IMR-90 (cell line): Measurements from ENCODE around the gene STOX1. TPM values are rescaled to one million over a fixed set of nuclear protein-coding genes. Genes with fewer than 3 reads are reported as not detected.

Experiments used
- ATAC-seq: fragments of 200-7000 bp; cut with Tn5 transposase; 2 replicates; pipeline ENCODE4 v1.9.1; 2020; ENCODE audit warnings: low read depth, mild to moderate bottlenecking, moderate library complexity
- BruUV-seq: library from RNA; stranded (reverse); fragments of 400-500 nt; replicated peaks from 2 replicates; lab custom pipeline; 2021; lab: Mats Ljungman, UMichigan
- CTCF ChIA-PET: fragments of 300-600 bp; formaldehyde crosslinking; extraction: SDS; loops from one replicate; lab custom pipeline; 2021; ENCODE audit warnings: antibody characterized with exemption; lab: Yijun Ruan, JAX
- POLR2A ChIA-PET: fragments of 300-600 bp; sonication (Branson Sonifier 250); formaldehyde crosslinking; loops from one replicate; lab custom pipeline; 2022; ENCODE audit warnings: antibody characterized with exemption; ENCODE audit not compliant: unreplicated experiment; lab: Charles Lee
- DNase-seq: peaks from one replicate; pipeline ENCODE4 v3.0.0; 2013
- H2AFZ ChIP-seq: replicated peaks from 2 replicates; pipeline ENCODE3; 2013; ENCODE audit warnings: low read length, mild to moderate bottlenecking; ENCODE audit not compliant: poor library complexity
- H2AK5ac ChIP-seq: 2 replicates; pipeline ENCODE4 v1.6.1; 2013; ENCODE audit warnings: low read depth, low read length, inconsistent platforms
- H2AK9ac ChIP-seq: replicated peaks from 2 replicates; pipeline ENCODE3; 2013; ENCODE audit warnings: mild to moderate bottlenecking, low read depth, low read length, moderate library complexity; ENCODE audit not compliant: poor library complexity
- H2BK120ac ChIP-seq: 2 replicates; pipeline ENCODE4 v1.6.1; 2013; ENCODE audit warnings: low read depth, low read length, inconsistent platforms
- H2BK15ac ChIP-seq: 3 replicates; pipeline ENCODE4 v1.6.1; 2013; ENCODE audit warnings: low read depth, low read length, inconsistent platforms
- H2BK20ac ChIP-seq: 2 replicates; pipeline ENCODE4 v1.6.1; 2013; ENCODE audit warnings: low read depth, mild to moderate bottlenecking, inconsistent platforms, low read length, moderate library complexity
- H2BK5ac ChIP-seq: 2 replicates; pipeline ENCODE4 v1.6.1; 2013; ENCODE audit warnings: mild to moderate bottlenecking, low read depth, low read length, inconsistent platforms; ENCODE audit not compliant: poor library complexity, severe bottlenecking
- H3K14ac ChIP-seq: replicated peaks from 2 replicates; pipeline ENCODE4 v1.6.1; 2013; ENCODE audit warnings: low read depth, low read length, inconsistent platforms
- H3K18ac ChIP-seq: 2 replicates; pipeline ENCODE4 v1.6.1; 2013; ENCODE audit warnings: low read depth, low read length, control low read depth
- H3K23ac ChIP-seq: 2 replicates; pipeline ENCODE4 v1.6.1; 2013; ENCODE audit warnings: low read depth, low read length, inconsistent platforms
- H3K27ac ChIP-seq: 2 replicates; pipeline ENCODE4 v1.5.1; 2013; ENCODE audit warnings: mild to moderate bottlenecking, control low read depth, low read length; ENCODE audit not compliant: insufficient read depth
- H3K27me3 ChIP-seq: 2 replicates; pipeline ENCODE4 v1.6.1; 2013; ENCODE audit warnings: low read length; ENCODE audit not compliant: control insufficient read depth, insufficient read depth
- H3K36me3 ChIP-seq: 2 replicates; pipeline ENCODE4 v1.6.1; 2013; ENCODE audit warnings: low read length, mixed read lengths; ENCODE audit not compliant: control insufficient read depth, insufficient read depth
- H3K4ac ChIP-seq: 2 replicates; pipeline ENCODE4 v1.6.1; 2013; ENCODE audit warnings: low read depth, low read length, inconsistent platforms
- H3K4me1 ChIP-seq: 2 replicates; pipeline ENCODE4 v1.6.1; 2013; ENCODE audit warnings: low read length, mixed read lengths; ENCODE audit not compliant: control insufficient read depth, insufficient read depth
- H3K4me2 ChIP-seq: 2 replicates; pipeline ENCODE4 v1.6.1; 2013; ENCODE audit warnings: low read depth, mild to moderate bottlenecking, control low read depth, low read length, moderate library complexity
- H3K4me3 ChIP-seq: 2 replicates; pipeline ENCODE4 v1.5.1; 2013; ENCODE audit warnings: low read depth, mild to moderate bottlenecking, control low read depth, low read length, moderate library complexity; ENCODE audit not compliant: insufficient read depth
- H3K56ac ChIP-seq: 2 replicates; pipeline ENCODE4 v1.6.1; 2013; ENCODE audit warnings: low read length, inconsistent platforms; ENCODE audit not compliant: insufficient read depth; ENCODE audit errors: extremely low read depth
- H3K79me1 ChIP-seq, 2 experiments: 2 replicates each; pipeline ENCODE4 v1.6.1; 2013; ENCODE audit warnings: low read length in 2 of 2, inconsistent platforms in 1 of 2, low read depth in 1 of 2
- H3K9ac ChIP-seq: 2 replicates; pipeline ENCODE4 v1.6.1; 2013; ENCODE audit warnings: low read depth, low read length, control low read depth
- H3K9me1 ChIP-seq: 2 replicates; pipeline ENCODE4 v1.6.1; 2013; ENCODE audit warnings: low read length, inconsistent platforms; ENCODE audit not compliant: insufficient read depth
- H3K9me3 ChIP-seq: 2 replicates; pipeline ENCODE4 v1.6.1; 2013; ENCODE audit warnings: low read length; ENCODE audit not compliant: control insufficient read depth, insufficient read depth
- H4K20me1 ChIP-seq: 2 replicates; pipeline ENCODE4 v1.6.1; 2013; ENCODE audit warnings: low read length, inconsistent platforms; ENCODE audit not compliant: insufficient read depth
- H4K5ac ChIP-seq: 2 replicates; pipeline ENCODE4 v1.6.1; 2013; ENCODE audit warnings: mild to moderate bottlenecking, low read depth, low read length, control low read depth
- H4K8ac ChIP-seq, 2 experiments: 2 replicates each; pipeline ENCODE4 v1.6.1; 2013; ENCODE audit warnings: low read depth in 2 of 2, low read length in 2 of 2, control low read depth in 1 of 2, inconsistent platforms in 1 of 2
- H4K91ac ChIP-seq: 2 replicates; pipeline ENCODE4 v1.6.1; 2013; ENCODE audit warnings: low read depth, low read length, inconsistent platforms; ENCODE audit not compliant: insufficient read depth
- BHLHE40 ChIP-seq: fragments of 150-350 bp; IDR thresholded peaks from 2 replicates; pipeline ENCODE4 v1.6.1; 2016; ENCODE audit warnings: mild to moderate bottlenecking, low read depth, low read length
- CEBPB ChIP-seq: IDR thresholded peaks from 2 replicates; pipeline ENCODE4 v1.6.1; 2012; ENCODE audit warnings: low read depth, low read length, improper control_type of control experiment
- CTCF ChIP-seq: conservative IDR thresholded peaks from 2 replicates; pipeline ENCODE4 v1.5.1; 2012; ENCODE audit warnings: mild to moderate bottlenecking, low read depth, low read length, improper control_type of control experiment
- ELK1 ChIP-seq: fragments of 150-350 bp; IDR thresholded peaks from 2 replicates; pipeline ENCODE4 v1.6.1; 2016; ENCODE audit warnings: low read depth, mild to moderate bottlenecking, low read length, moderate library complexity, borderline replicate concordance
- MAFK ChIP-seq: IDR thresholded peaks from 2 replicates; pipeline ENCODE4 v1.6.1; 2012; ENCODE audit warnings: low read depth, low read length, improper control_type of control experiment
- MXI1 ChIP-seq: IDR thresholded peaks from 2 replicates; pipeline ENCODE4 v1.6.1; 2012; ENCODE audit warnings: low read depth, mild to moderate bottlenecking, low read length, moderate library complexity, borderline replicate concordance
- NFE2L2 ChIP-seq: fragments of 150-350 bp; IDR thresholded peaks from 2 replicates; pipeline ENCODE4 v1.6.1; 2016; ENCODE audit warnings: low read depth, mild to moderate bottlenecking, low read length
- RAD21 ChIP-seq: IDR thresholded peaks from 2 replicates; pipeline ENCODE4 v1.6.1; 2012; ENCODE audit warnings: low read length, improper control_type of control experiment
- RFX5 ChIP-seq: IDR thresholded peaks from 2 replicates; pipeline ENCODE4 v1.8.0; 2012; ENCODE audit warnings: low read depth, mild to moderate bottlenecking, low read length, moderate library complexity
- SMC3 ChIP-seq: fragments of 150-350 bp; IDR thresholded peaks from 2 replicates; pipeline ENCODE4 v1.6.1; 2016; ENCODE audit warnings: low read depth, mild to moderate bottlenecking, antibody characterized with exemption, low read length, moderate library complexity
- USF2 ChIP-seq: fragments of 150-350 bp; IDR thresholded peaks from 2 replicates; pipeline ENCODE4 v1.6.1; 2017; ENCODE audit warnings: mild to moderate bottlenecking, antibody characterized with exemption, low read length, low read depth
- dilution Hi-C: fragments of 300-500 bp; cut with HindIII; formaldehyde crosslinking; loops from one replicate; pipeline ENCODE4 v1.14.3; 2018; ENCODE audit warnings: low sequenced_read_pairs; ENCODE audit not compliant: unreplicated experiment
- in situ Hi-C: fragments of 300-500 bp; cut with MboI; formaldehyde crosslinking; loops from 3 replicates; pipeline ENCODE4 v1.14.3; 2019; ENCODE audit warnings: low sequenced_read_pairs, inconsistent platforms, mixed read lengths
- intact Hi-C: fragments of 100-400 bp; cut with micrococcal nuclease; formaldehyde crosslinking; loops from 2 replicates; pipeline ENCODE4 v1.10.0; 2022
- polyA plus RNA-seq, 3 experiments: library from polyadenylated mRNA; depleted of rRNA; stranded (reverse); fragments of >200 nt; gene quantifications; 2 replicates each; pipeline ENCODE4 v1.2.3, GENCODE V29; 2012; ENCODE audit warnings: low replicate concordance in 1 of 3
- total RNA-seq: library from RNA; depleted of rRNA; stranded (reverse); fragments of >200 nt; gene quantifications from 2 replicates; pipeline ENCODE4 v1.2.3, GENCODE V29; 2012

STOX1 gene
- total and polyA plus RNA-seq, 2 of the 4 experiments (the other 2 are of a cell fraction), result 0.03 to 0.18 TPM

- in situ Hi-C loops, result no loop called here
- H4K91ac ChIP-seq, result no peak overlapping the region
- DNase-seq, result no peak
Observed at GRCh38 chr10:68924593-68924992, 97.3 kb downstream of the STOX1 start.

More at GRCh38 chr10:68924593-68924992, 97.3 kb downstream of the STOX1 start:
- Histone ChIP-seq H2BK120ac (no peak overlapping the region), H3K9me3 (no peaks in the 10 kb centered on the region), H2AK9ac (no peak overlapping the region), H3K14ac (no peak overlapping the region), H4K5ac (no peak overlapping the region), H2BK20ac (no peak overlapping the region), H3K4me2 (no peak overlapping the region), H4K20me1 (peaks cover 10% of the 10 kb centered on the region; the same call in 1 of the 2 replicates), H3K23ac (no peak overlapping the region), H2AK5ac (no peak overlapping the region), H4K8ac (no peak overlapping the region), H3K56ac (no peak overlapping the region), H3K9ac (no peak overlapping the region), H3K27me3 (no peaks in the 10 kb centered on the region), H3K79me1 (peaks cover 12 to 27% of the 10 kb centered on the region in 2 experiments), H3K4ac (no peak overlapping the region), H2BK5ac (no peak overlapping the region), H3K36me3 (peaks cover 22% of the 10 kb centered on the region), H2AFZ (no peak overlapping the region), H2BK15ac (no peak overlapping the region), H3K4me1 (no peaks in the 10 kb centered on the region), H3K18ac (no peak overlapping the region), H3K9me1 (no peaks in the 10 kb centered on the region), H3K27ac (no peak overlapping the region), H3K4me3 (no peak overlapping the region)
- no peak for ATAC-seq
- no TSS peak for BruUV-seq
- POLR2A ChIA-PET, result no interaction called here
- dilution Hi-C loops, result loop anchor here (25.0 kb wide), 1 partner anchor 162 kb away; no protein-coding TSS in a partner anchor
- TF ChIP-seq NFE2L2 (no peak), RAD21 (no peak), CEBPB (no peak), USF2 (no peak), BHLHE40 (no peak), CTCF (no peak), MAFK (no peak), SMC3 (no peak), RFX5 (no peak), MXI1 (no peak), ELK1 (no peak)
- intact Hi-C loops, result no loop called here
- CTCF ChIA-PET, result interaction anchor here (0.6 kb wide), 2 partner anchors 136 to 236 kb away, joined by 7 to 8 read pairs; no protein-coding TSS in a partner anchor
